Measurements from ENCODE around the gene EIF2S1.

GRCh38 chr14:67421356-67422224, 61.5 kb downstream of the EIF2S1 start:
- no peak for TF ChIP-seq POLR2A (IDR thresholded peaks at IDR 0.05; ENCODE audit: borderline replicate concordance, extremely low read depth, insufficient read depth, insufficient read length)
- TF ChIP-seq CTCF (IDR thresholded peaks at IDR 0.05 in 2 of 3, conservative IDR thresholded peaks at IDR 0.05 in 1 of 3; ENCODE audit: borderline replicate concordance in 1 of 3, insufficient read depth in 1 of 3, low read depth in 2 of 3, low read length in 2 of 3): no peak
- no peak for TF ChIP-seq EZH2 (IDR thresholded peaks at IDR 0.05)
- TF ChIP-seq CBX3 (IDR thresholded peaks at IDR 0.05; ENCODE audit: low read depth): no peak
- TF ChIP-seq EZH2phosphoT487 (IDR thresholded peaks at IDR 0.05; ENCODE audit: borderline replicate concordance): no peak

Data from HCT116 (cell line).